Hematopoietic multipotent progenitor cell treated with erythropoietin and hydrocortisone succinate and interleukin-3 and kit ligand, for 8 days (in vitro differentiated cells): ENCODE measurements around the gene HAUS1.
"Not testable (repeated sequence)": the region's sequence is repeated elsewhere in the genome, so short reads cannot be mapped to it uniquely, and the experiment has no call there.

ENCODE experiments used
- DNase-seq: peaks from one replicate; pipeline ENCODE4 v3.0.0-alpha.2; 2015

The HAUS1 gene

DNA sequence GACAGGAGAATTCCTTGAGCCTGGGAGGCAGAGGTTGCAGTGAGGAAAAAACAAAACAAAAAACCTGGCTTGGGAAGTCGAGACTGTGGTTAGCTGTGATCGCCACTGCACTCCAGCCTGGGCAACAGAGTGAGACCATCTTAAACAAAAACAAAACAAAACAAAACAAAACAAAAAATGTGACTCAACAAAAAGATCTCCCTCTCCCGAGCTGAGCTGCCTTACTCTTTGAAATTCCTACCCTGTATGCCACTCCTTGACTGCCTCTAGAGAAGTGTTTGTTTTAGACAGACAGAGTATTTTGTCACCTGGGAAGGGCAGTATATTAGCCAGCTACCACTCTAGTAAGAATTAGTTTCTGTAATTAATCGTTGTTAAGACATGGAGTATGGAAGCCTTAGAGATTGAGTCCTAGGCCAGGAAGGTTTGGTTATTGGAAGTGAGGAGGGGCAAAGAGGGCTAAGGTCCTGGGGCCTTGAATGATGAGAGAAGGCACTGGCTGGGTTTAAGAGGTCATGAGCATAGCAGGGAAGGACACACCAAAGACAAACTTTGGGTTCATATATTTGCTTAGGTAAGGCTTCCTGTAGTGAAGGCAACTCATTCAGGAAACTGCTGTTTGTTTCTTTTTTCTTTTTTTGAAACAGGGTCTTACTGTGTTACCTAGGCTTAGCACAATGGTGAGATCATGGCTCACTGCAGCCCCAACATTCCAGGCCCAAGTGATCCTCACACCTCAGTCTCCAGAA, 56.0 kb downstream of the HAUS1 start:
- no peak for DNase-seq

DNA sequence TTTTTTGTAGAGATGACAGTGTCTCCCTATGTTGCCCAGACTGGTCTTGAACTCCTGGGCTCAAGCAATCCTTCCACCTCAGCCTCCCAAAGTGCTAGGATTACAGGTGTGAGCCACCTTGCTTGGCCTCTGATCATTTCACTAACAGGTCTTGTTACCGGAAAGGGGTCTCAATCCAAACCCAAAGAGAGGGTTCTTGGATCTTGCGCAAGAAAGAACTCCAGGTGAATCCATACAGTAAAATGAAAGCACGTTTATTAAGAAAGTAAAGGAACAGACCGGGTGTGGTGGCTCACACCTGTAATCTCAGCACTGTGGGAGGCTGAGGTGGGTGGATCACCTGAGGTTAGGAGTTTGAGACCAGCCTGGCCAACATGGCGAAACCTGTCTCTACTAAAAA, 56.7 kb downstream of the HAUS1 start:
- DNase-seq = not testable (repeated sequence)

DNA sequence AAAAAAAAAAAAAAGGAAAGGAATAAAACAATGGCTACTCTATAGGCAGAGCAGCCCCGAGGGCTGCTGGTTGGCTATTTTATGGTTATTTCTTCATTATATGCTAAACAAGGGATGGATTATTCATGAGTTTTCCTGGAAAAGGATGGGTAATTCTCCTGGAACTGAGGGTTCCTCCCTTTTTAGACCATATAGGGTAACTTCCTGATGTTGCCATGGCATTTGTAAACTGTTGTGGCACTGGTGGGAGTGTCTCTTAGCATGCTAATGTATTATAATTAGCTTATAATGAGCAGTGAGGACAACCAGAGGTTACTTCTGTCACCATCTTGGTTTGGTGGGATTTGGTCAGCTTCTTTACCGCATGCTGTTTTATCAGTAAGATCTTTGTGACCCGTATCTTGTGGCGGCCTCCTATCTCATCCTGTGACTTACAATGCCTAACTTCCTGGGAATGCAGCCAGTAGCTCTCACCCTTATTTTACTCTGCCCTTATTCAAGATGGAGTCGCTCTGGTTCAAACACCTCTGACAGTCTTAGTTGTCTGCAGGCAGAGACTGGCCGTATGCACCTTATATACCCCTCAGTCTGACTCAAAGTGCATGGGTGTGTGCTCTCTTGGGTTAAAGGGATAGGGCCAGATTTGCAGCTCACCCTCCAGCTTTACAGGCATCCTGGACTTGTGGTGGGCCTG, 57.7 kb downstream of the HAUS1 start:
- DNase-seq = peak; percentile 54

DNA sequence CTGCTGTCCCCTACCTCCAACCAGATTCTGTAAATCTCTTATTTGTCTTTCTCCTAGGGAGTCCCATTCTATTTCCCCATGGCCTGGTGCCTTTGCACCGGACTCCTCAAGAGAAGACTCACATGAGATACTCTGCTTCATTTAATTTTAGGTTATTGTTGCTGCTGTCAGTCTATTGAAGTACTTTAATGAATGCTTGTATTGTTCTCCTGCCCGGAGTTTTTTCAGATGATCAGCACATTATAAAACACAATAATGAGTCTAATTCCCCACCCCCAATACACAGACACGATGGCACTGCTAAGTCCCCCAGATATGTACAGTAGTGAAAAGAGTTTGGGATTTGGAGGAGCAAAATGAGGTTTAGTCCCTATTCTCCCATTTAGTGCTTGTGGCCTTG, 58.9 kb downstream of the HAUS1 start:
- no peak for DNase-seq

DNA sequence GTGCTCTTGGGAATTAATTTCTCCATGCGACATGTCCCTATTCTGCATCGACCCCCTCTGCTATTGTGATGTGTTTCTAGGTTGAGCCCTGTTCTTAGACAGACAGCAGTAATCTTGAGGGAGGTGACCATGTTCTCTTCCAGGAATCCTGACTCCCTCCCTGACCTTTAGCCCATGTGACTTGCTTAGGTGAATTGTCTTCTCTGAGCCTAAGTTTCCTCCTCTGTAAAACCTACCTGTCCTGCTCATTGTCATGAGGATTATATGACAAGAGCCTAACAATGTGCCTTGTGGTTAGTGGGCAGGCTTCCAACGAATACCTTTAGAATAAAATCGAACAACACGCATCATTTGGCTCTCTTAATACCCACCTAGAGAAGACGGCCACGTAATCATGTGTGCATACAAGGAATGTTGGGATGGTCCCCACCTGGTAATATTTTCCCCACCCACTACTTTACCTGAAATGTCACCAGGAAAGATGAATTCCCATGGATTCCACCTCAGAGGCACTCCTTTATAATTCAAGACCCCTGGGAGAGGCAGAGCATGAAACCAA, 59.8 kb downstream of the HAUS1 start:
- DNase-seq = no peak

DNA sequence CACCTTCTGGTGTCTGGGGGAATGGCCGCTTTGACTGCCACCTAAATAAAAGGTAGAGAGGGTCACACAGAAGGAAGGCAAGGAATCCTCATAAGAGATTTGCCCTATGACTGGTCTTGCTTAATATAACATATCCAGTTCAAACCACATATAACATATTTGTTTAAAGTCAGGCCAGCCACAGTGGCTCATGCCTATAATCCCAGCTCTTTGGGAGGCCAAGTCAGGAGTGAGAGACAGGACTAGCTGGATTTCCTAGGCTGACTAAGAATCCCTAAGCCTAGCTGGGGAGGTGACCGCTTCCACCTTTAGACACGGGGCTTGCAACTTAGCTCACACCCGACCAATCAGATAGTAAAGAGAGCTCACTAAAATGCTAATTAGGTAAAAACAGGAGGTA, 60.3 kb downstream of the HAUS1 start:
- not testable (repeated sequence) for DNase-seq

DNA sequence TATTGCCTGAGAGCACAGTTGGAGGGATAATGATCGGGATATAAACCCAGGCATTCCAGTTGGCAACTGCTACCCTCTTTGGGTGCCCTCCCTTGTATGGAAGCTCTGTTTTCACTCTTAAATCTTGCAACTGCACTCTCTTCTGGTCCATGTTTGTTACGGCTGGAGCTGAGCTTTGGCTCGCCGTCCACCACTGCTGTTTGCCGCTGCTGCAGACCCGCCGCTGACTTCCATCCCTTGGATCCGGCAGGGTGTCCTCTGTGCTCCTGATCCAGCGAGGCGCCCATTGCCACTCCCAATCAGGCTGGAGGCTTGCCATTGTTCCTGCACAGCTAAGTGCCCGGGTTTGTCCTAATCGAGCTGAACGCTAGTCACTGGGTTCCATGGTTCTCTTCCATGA, 60.7 kb downstream of the HAUS1 start:
- DNase-seq = no peak

DNA sequence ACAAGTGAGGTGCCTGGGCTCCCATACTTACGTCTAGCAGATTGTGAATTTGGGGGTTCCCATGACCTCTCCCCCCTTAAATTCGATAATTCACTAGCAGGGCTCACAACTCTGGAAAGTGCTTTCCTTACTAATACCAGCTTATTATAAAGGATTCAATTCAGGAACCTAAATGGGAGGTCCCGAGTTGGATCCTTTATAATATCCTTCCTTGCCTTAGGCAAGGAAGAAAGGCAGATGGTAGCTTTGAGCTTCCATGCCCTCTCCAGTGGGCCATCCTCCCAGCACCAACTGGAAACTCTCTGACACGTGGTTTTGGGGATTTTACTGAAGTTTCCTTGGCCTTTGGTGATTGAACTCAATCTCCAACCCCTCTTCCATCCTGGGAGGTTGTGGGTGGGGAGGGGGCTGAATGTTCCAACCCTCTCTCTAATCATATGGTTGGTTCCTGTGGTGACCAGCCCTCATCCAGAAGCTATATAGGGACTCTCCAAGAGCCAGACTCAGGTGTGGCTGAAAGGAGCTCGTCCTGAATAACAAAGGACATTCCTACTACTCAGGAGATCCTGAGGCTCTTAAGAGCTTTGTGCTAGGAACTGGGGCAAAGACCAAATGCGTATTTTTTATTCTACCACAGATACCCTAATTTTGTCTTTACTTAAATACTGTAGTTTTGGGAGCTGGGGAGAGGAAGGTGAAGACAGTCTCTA, 62.2 kb downstream of the HAUS1 start:
- DNase-seq = no peak

DNA sequence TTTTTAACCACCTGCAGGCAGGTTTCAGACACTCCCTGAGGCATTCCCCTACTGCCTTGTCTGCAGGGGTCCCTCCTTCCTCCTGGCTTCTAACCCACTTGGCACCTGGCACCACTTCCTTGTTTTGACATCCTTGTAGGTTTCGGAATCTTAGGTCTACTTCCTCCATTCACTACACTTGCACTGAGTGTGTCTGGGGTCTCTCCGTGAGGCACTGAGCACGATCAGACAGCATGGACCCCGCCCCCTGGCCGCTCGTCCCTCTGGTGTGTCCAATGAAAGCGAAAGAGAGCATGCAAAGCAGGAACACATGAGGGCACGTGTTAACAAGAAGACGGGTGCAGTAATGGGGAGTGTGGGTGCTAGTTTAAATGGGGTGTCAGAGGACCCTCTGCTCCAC, 63.8 kb downstream of the HAUS1 start:
- peak; percentile 71 for DNase-seq

DNA sequence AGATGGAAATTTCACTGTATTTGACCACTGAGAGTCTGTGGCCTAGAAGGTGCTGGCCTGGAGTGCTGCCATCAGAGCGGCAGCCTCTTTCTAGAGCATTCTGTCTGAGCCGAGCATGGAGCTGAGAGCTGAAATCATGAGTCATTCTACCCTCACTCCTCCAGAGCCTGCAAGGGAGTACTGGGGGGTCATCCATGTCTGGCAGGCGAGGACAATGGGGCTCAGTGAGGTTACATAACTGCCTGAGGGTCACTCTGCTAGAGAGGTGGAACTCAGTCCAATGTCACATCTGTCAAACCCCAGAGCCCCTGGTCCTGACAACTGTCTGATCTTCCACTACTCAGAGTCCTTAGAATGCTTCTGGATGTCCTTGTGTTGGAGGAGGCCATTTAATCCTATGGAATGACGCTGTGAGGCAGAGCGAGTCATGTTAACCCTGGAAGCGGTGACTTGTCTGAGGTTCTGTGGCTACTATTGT, 65.3 kb downstream of the HAUS1 start:
- DNase-seq = no peak

DNA sequence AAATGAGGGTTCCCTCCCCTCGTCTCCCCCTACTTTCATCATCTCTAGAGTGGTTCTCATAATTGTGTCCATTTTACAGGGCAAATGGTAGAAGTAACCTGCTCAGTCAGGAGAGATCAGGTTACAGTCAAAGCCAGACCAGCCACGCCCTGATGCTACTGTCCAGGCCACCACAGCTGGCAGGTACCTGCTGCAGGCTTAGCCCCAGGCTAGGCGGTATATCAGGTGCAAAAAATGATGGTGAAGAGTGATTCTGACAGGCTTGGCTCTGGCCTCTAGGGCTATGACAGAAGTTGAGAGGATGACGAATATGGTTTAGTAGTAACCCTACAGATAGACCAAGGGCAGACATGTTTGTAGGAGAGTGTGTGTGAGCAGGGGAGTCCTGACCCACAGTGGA, 67.1 kb downstream of the HAUS1 start:
- DNase-seq = no peak

DNA sequence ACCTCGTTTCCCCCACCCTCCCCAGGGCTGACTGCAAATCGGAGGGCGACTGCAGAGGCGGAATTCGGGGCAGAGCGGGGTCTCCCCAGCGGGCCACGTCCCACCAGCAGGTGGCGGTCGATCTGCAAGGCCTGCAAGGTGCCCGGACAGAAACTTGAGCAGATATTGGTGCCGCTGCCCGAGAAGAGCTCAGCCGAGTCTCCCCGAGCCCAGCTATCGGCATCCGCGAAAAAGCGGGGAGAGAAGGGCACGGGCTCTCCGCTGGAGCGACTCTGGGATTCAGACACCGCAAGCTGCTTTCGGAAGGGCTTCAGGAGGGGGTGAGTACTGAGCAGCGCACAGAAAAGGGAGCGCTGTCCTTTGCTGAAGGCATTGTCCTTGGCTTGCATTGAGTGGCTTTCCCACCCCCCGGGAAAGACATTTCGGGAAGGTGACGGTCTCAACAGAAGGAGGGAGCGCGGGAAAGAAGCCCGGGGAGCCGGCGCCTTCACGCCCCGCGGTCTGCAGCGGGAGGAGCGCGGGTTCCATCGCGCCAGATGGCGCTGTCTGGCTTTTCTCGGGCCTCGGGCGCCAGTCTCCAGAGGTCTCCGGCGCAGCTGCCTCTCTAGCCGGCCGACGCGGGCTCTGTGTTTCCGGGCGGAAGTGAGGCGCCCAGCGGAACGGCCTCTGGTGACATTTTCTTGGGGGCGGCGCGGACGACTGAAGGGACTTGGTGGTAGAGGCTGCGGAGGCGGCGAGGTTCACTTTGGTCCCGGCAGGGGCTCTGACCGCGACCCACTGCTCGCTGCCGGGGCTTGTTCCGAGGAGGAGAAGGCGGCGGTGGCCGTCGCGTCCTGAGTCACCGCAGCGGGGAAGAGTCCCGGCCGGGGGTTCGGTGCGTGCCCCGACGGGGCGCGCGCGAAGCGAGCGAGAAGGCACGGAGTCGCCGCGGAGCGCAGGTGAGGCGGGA, 69.5 kb downstream of the HAUS1 start:
- peak; percentile 93 for DNase-seq

DNA sequence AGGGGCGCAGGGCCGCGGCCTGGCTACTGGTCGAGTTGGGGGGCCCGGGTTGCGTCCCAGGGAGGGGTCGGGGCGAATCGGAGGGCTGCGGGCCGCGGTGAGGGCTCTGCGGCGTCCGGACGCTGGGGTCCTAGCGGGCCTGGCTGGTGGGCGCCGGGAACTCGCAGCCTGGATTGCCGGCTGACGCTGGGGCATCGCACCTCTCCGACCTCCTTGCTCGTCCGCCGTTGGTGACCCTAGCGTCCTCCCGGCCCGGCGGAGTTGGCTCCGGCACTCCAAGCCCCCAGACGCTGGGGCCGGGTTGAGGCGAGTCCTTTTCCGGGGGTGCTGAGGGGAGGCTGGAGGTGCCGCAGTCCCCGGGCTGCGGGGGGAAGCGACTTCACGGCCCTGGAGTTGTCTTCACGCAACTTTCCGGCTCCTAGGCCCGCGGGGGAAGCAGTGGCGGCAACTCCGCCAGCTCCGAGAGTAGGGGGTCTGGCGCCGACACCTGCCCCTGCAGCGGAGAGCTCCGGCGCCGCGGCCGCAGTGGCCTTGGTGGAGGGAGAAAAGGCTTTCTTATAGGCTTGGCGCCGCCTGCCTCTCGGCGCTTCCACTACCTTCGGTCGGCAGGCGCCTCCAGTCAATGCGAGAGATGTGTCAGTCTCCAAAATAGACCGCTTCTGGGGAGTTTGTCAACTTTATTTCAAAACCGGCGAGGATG, 70.3 kb downstream of the HAUS1 start:
- DNase-seq = peak; percentile 43

DNA sequence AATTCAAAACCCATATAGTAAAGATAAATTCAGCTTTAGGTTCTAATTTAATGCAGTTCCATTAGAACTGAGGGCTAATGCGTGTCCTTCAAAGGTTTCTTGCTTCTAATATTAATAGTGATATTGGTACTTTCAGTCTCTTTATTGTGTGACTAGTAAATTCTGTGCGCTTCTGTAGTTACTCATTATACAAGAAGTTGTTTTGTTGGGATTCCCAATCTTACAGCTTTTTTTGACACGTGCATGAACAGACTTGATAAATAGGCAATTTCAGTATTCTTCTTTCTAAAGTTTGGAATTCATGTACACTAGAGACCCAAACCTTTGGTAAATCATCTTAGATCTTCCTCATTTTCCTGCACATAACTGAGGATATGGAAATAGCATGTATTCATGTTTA, 71.8 kb downstream of the HAUS1 start:
- no peak for DNase-seq
